Activated CD8-positive, alpha-beta T cell treated with anti-CD3 and anti-CD28 coated beads, Interleukin-2, amount 10 ng/mL, durations not matched to agents 7 days and 5 days (primary cell): ENCODE data around the gene PRKG1. TPM values are rescaled to one million over a fixed set of nuclear protein-coding genes. Genes with fewer than 3 reads are reported as not detected.
"Not testable (repeated sequence)": the region's sequence is repeated elsewhere in the genome, so short reads cannot be mapped to it uniquely, and the experiment has no call there.

Experiments used
- ATAC-seq: fragments of 150-1000 bp; cut with Tn5 transposase; one replicate; pipeline ENCODE4 v1.10.0; 2021; ENCODE audit warnings: moderate library complexity
- CTCF ChIA-PET: fragments of 350-600 bp; sonication (Branson Sonifier 250); formaldehyde crosslinking; loops from one replicate; lab custom pipeline; 2021; ENCODE audit warnings: antibody characterized with exemption; lab: Charles Lee
- POLR2A ChIA-PET: fragments of 350-600 bp; sonication (Branson Sonifier 250); formaldehyde crosslinking; loops from one replicate; lab custom pipeline; 2021; ENCODE audit warnings: antibody characterized with exemption; lab: Charles Lee
- DNase-seq: peaks from one replicate; pipeline ENCODE4 v3.0.0-alpha.2; 2020
- H3K27ac Mint-ChIP-seq: one replicate; pipeline ENCODE4 v1.8.0; 2021; ENCODE audit warnings: mild to moderate bottlenecking, mixed read lengths
- H3K27me3 Mint-ChIP-seq: one replicate; pipeline ENCODE4 v1.8.0; 2021; ENCODE audit warnings: low read depth, mixed read lengths
- H3K36me3 Mint-ChIP-seq: one replicate; pipeline ENCODE4 v1.8.0; 2021; ENCODE audit warnings: low read depth, mixed read lengths
- H3K4me1 Mint-ChIP-seq: one replicate; pipeline ENCODE4 v1.8.0; 2021; ENCODE audit warnings: low read depth, mixed read lengths
- H3K4me3 Mint-ChIP-seq: one replicate; pipeline ENCODE4 v1.8.0; 2021; ENCODE audit warnings: mild to moderate bottlenecking, mixed read lengths
- H3K9me3 Mint-ChIP-seq: one replicate; pipeline ENCODE4 v1.8.0; 2022; ENCODE audit warnings: mixed read lengths; ENCODE audit not compliant: insufficient read depth
- total RNA-seq, 2 experiments: library from RNA; stranded (reverse); gene quantifications; one replicate each; pipeline ENCODE4 v1.2.3, GENCODE V29; 2021

Gene PRKG1
- total RNA-seq, 2 experiments from 2014 or later = not detected

DNA sequence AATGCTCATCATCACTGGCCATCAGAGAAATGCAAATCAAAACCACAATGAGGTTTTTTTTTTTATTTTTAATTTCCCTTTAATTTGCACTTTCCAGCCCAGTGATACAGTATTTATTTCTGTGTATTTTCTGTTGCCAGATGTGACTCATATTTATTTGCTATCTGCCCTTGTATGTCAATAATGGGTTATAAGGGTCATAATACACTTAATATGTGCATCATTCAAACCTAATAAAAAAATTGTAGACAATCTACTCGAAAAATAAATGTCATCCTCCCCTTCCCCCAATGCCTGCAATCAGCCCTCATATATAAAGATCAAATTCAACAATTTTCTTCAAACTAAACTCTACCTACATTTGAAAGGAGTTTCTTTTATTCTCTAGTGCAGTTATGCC, 470.6 kb downstream of the PRKG1 start:
- POLR2A ChIA-PET = no interaction called here
- no peak overlapping the region for H3K27ac Mint-ChIP-seq
- no peak for DNase-seq

DNA sequence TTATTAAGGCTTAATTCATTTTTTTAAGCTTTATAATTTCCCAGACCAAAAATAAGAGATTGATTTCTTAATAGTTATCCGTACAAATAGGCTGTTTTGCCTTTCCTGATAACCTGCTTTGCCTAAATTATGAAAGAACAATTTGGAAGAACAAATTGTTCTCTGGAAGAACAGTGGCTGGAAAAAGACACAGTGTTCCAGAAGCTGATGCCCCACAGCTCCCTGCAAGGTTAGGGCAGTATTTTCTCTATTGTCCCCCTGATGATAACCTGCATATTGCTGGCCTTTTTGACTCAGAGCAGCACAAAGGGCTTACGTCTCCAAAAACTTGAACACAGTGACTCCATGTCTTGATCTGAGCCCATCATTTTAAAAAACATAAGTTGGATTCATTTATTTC, 473.7 kb downstream of the PRKG1 start:
- Mint-ChIP-seq H3K27ac (no peak overlapping the region), H3K27me3 (no peaks in the 10 kb centered on the region), H3K4me3 (no peak overlapping the region), H3K36me3 (no peaks in the 10 kb centered on the region), H3K4me1 (no peaks in the 10 kb centered on the region), H3K9me3 (no peaks in the 10 kb centered on the region)
- CTCF ChIA-PET = no interaction called here
- no peak for DNase-seq
- ATAC-seq = no peak
- POLR2A ChIA-PET = no interaction called here

More for the DNA sequence above, 470.6 kb downstream of the PRKG1 start:
- Mint-ChIP-seq H3K4me1 (no peaks in the 10 kb centered on the region), H3K27me3 (no peaks in the 10 kb centered on the region), H3K9me3 (no peaks in the 10 kb centered on the region), H3K36me3 (no peaks in the 10 kb centered on the region), H3K4me3 (no peak overlapping the region)
- CTCF ChIA-PET = no interaction called here
- ATAC-seq = no peak

DNA sequence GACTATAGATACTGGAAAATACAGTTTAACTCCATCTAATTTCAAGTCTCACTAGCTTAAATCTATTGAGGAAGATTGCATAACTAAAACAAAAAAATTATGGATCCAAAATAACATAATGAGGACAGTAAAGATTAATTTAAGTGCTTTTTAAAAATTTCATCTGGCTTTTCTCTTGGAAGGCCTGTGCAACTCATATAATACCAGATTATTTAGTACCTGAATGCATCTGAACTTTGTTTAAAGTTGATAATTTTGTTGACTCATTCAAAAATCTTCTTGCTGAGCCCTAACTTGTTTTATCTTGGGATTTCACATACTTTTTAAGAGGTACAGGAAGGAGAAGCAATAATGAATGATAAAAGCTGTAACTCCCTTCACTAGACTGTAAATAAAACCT, 478.6 kb downstream of the PRKG1 start:
- Mint-ChIP-seq H3K27me3 (no peaks in the 10 kb centered on the region), H3K27ac (no peak overlapping the region), H3K9me3 (no peaks in the 10 kb centered on the region), H3K4me3 (no peak overlapping the region), H3K36me3 (no peaks in the 10 kb centered on the region), H3K4me1 (no peaks in the 10 kb centered on the region)
- CTCF ChIA-PET = no interaction called here
- POLR2A ChIA-PET = no interaction called here
- no peak for ATAC-seq
- no peak for DNase-seq

DNA sequence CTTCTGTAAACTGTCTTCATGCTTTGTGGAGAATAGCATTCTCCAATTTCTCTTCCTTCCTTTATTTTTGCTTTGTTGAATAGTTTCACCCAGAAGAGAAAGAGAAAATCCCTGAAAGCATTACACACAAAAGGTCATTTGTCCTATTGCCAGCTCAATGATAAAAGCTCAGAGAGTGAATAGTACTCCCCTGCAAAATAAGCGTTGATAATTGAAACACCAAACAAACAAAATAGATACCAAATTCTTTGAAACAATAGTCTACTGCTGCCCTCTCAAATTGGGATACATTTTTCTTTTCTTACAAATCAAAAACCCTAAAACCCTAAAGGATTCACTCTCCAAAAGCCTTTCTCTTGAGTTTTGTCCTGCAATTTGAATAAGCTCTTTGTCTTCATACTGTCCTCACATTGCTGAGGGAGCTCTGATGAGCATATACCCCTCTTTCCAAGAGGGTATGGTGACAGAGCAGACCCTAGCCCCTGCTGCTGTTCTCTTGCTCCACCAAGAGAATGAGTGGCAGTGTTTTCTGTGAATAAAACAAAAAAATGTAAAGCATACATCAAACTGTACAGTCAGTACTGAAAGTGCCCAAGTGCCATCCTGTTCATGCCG, 490.7 kb downstream of the PRKG1 start:
- Mint-ChIP-seq H3K4me1 (no peaks in the 10 kb centered on the region), H3K27me3 (no peaks in the 10 kb centered on the region), H3K9me3 (no peaks in the 10 kb centered on the region), H3K4me3 (no peak overlapping the region), H3K27ac (no peak overlapping the region), H3K36me3 (no peaks in the 10 kb centered on the region)
- ChIA-PET POLR2A (no interaction called here), CTCF (no interaction called here)
- no peak for ATAC-seq
- no peak for DNase-seq

DNA sequence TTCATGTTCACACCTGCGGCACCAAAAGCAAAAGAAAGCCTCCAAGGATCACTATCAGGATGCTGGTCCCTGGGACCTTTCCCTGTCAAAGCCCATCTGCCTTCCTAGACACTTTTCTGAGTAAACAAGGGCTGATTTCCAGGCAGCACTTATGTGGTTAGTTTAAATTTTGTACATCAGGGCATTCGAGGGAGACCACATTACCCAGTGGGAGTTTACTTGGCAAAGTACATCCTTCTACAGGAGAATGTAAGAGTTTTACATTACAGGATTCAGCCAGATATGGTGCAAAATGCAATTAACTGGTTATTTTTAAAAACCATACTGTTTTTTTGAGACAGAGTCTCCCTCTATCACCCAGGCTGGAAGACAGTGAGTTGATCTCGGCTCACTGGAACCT, 493.0 kb downstream of the PRKG1 start:
- H3K36me3 Mint-ChIP-seq = no peaks in the 10 kb centered on the region
- H3K4me3 Mint-ChIP-seq = no peak overlapping the region
- H3K27me3 Mint-ChIP-seq = no peaks in the 10 kb centered on the region
- ATAC-seq = no peak
- CTCF ChIA-PET = no interaction called here
- H3K4me1 Mint-ChIP-seq = no peaks in the 10 kb centered on the region
- no peak overlapping the region for H3K27ac Mint-ChIP-seq
- POLR2A ChIA-PET = no interaction called here
- DNase-seq = no peak
- H3K9me3 Mint-ChIP-seq = no peaks in the 10 kb centered on the region

DNA sequence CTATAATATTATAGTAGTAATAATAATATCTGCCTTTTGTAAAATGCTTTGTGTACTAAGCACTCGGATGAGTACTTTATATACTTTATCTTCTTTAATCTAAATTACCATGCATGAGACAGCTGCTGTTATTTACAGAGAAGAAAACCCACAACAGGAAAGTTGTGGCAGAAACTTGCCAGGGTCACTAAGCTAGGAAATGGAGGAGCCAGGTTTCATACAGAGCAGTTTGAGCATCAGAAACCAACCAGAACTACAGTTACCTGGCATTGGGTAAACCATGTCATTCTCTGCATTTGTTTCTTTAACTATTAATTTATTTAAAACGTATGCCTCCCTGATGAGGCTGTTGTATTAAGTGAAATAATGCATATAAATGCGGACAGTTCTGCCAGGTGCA, 495.2 kb downstream of the PRKG1 start:
- no peak overlapping the region for H3K27ac Mint-ChIP-seq
- H3K4me1 Mint-ChIP-seq = no peaks in the 10 kb centered on the region
- POLR2A ChIA-PET = no interaction called here
- no peaks in the 10 kb centered on the region for H3K9me3 Mint-ChIP-seq
- DNase-seq = no peak
- H3K36me3 Mint-ChIP-seq = no peaks in the 10 kb centered on the region
- CTCF ChIA-PET = no interaction called here
- no peak for ATAC-seq
- no peak overlapping the region for H3K4me3 Mint-ChIP-seq
- no peaks in the 10 kb centered on the region for H3K27me3 Mint-ChIP-seq

DNA sequence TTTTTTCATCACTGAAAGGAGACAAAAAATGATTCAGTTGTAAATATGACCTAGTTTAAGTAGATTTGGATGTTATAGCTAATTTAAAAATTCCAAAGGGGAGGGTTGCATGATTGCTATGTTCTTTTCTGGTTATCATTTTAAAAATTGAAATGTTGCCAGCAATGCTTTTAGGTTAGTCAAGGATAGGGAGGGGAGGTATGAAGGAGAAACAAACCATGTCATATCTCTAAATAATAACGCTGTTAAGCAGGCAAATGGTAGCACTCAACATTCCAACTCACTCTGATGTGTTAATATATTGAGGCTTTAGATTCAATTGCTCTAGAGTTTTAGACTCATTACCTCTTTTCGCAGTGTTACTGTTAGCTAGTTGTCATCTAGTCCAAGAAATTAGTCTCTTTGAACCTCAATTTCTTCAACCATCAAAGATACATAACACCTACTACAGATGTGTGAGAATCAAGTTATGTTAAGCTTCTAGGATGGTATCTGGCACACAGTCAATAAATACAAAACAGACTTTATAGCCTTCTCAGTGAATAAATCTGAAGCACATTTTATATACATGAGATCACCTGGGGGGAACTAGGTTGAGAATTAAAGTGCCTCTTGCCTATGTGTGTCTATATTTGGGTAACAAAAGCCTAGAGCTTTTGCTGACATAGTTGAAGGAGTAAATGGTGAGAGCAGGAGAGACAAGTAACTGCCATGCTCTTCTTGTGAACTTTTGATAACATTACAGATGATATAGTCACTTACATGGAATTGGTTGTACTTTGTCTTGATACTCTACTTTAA, 500.2 kb downstream of the PRKG1 start:
- CTCF ChIA-PET = no interaction called here
- H3K36me3 Mint-ChIP-seq = no peaks in the 10 kb centered on the region
- H3K27ac Mint-ChIP-seq = no peak overlapping the region

DNA sequence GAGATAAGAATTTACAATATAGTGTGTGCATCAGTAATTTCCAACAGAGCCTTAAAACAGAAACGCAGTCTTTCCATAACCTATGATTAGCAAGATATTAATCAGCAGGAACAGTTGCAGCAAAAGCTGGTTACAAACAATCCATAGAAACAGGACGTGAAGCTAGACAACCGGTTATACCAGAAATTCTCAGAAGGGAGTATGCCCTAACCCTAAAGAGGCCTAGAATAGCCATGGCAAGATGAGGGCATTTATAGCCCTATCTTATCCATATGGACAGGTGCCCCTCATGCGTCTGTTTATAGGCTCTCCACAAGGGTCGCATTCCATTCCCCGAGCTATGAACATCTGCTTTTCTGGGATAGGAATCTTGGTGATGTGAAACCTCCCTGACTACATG, 506.9 kb downstream of the PRKG1 start:
- H3K4me3 Mint-ChIP-seq, H3K27ac Mint-ChIP-seq, H3K36me3 Mint-ChIP-seq, H3K9me3 Mint-ChIP-seq, ATAC-seq, H3K4me1 Mint-ChIP-seq, H3K27me3 Mint-ChIP-seq, POLR2A ChIA-PET, CTCF ChIA-PET, DNase-seq: not testable (repeated sequence)

More for the DNA sequence above, 500.2 kb downstream of the PRKG1 start:
- no peak for ATAC-seq
- POLR2A ChIA-PET = no interaction called here
- no peaks in the 10 kb centered on the region for H3K4me1 Mint-ChIP-seq
- H3K9me3 Mint-ChIP-seq = no peaks in the 10 kb centered on the region
- H3K27me3 Mint-ChIP-seq = no peaks in the 10 kb centered on the region
- no peak overlapping the region for H3K4me3 Mint-ChIP-seq
- DNase-seq = no peak

DNA sequence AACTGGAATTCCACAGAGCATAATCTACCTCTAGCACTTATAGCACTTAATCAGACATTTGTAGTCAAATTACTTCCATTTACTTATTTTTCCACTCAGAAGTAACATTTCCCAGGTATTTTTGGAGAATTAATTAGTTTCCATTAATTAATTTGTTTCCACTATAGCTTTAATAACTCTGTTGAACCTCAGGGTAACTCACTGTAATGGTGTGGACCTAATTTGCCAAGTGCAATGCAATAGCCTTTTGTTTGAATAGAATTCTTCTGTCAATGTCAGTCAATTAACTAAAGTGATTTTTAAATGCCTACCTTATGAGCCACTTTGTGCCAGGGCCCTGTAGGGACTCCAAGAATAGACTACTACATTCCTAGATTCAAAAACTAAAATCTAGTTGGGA, 509.7 kb downstream of the PRKG1 start:
- Mint-ChIP-seq H3K27ac (no peak overlapping the region), H3K36me3 (no peaks in the 10 kb centered on the region), H3K4me1 (no peaks in the 10 kb centered on the region), H3K9me3 (no peaks in the 10 kb centered on the region), H3K4me3 (no peak overlapping the region), H3K27me3 (no peaks in the 10 kb centered on the region)
- DNase-seq (no peak), ATAC-seq (no peak)
- ChIA-PET CTCF (no interaction called here), POLR2A (no interaction called here)

DNA sequence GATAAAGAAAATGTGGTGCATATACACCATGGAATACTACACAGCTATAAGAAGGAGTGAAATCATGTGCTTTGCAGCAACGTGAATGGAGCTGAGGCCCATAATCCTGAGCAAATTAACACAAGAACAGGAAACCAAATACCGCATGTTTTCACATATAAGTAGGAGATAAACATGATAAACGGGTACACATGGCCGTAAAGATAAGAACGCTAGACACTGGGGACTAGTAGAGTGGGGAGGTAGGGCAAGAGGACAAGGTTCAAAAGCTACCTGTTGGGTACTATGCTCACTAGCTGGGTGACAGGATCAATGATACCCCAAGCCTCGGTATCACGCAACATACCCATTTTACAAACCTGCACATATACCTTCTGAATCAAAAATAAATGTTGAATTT, 511.5 kb downstream of the PRKG1 start:
- no peaks in the 10 kb centered on the region for H3K4me1 Mint-ChIP-seq
- H3K4me3 Mint-ChIP-seq = no peak overlapping the region
- H3K27me3 Mint-ChIP-seq = no peaks in the 10 kb centered on the region
- H3K27ac Mint-ChIP-seq = no peak overlapping the region
- ATAC-seq = no peak
- CTCF ChIA-PET = no interaction called here
- DNase-seq = no peak
- H3K36me3 Mint-ChIP-seq = no peaks in the 10 kb centered on the region
- H3K9me3 Mint-ChIP-seq = no peaks in the 10 kb centered on the region
- POLR2A ChIA-PET = no interaction called here

DNA sequence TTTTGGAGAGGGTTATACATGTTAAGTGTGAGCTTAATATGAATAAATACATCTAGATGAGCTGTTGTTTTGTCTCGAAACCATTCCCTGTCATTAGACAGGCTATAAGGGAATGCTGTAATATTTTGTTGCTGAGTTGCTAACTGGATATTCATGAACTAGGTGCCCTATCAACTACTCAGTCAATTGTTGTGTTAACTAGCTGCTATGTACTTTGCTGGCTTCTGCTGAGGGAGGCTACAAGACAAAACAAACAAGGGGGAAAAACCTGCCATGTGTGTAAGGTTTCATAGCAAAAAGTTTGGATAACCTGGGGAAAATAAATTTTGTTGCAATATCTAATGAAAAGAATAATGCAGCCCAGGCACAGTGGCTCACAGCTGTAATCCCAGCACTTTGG, 514.7 kb downstream of the PRKG1 start:
- ChIA-PET CTCF (no interaction called here), POLR2A (no interaction called here)
- Mint-ChIP-seq H3K36me3 (no peaks in the 10 kb centered on the region), H3K9me3 (no peaks in the 10 kb centered on the region), H3K27ac (no peak overlapping the region), H3K4me3 (no peak overlapping the region), H3K4me1 (no peaks in the 10 kb centered on the region), H3K27me3 (no peaks in the 10 kb centered on the region)
- ATAC-seq = no peak
- no peak for DNase-seq

DNA sequence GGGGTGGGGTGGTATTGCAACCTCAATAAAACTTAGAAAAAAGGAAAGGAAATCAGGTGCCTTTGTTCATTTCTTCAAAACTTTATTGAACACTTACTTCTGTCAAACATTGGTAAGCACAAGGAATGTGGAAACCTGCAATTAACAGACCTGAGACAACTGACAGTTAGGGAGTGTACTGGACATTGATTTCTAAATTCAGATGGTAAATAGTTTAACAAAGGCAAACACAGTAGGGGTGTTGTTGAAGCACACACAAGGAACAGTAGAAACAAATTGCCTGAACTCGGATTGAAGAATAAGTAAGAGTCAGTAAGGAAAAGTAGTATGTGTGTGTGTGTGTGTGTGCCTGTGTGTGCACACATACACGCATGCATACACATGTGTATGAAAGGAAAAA, 516.5 kb downstream of the PRKG1 start:
- ATAC-seq = no peak
- POLR2A ChIA-PET = no interaction called here
- Mint-ChIP-seq H3K36me3 (no peaks in the 10 kb centered on the region), H3K27me3 (no peaks in the 10 kb centered on the region), H3K4me1 (no peaks in the 10 kb centered on the region), H3K27ac (no peak overlapping the region), H3K4me3 (no peak overlapping the region), H3K9me3 (no peaks in the 10 kb centered on the region)
- no peak for DNase-seq
- CTCF ChIA-PET = no interaction called here
